ENCODE data around the gene PLXDC2.

DNA sequence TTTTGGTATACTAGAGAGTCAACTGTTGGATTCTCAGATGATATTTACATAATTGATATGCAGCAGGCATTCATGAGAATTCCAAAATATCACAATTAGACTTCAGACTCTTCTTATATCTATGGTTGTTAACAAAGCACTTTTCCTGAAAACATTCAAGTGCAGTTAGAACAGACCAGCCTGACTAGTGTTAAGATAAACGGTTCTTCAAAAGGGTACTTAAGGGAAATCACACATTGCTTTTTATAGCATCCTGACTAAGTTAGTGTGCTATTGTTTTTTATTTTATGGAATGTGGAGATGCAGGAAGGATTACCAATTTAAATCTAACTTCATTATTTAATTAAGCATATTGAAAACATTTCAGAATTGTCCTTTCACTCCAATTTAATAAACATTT lies 405.1 kb downstream of the PLXDC2 start:
- TF ChIP-seq, protein P1, sequence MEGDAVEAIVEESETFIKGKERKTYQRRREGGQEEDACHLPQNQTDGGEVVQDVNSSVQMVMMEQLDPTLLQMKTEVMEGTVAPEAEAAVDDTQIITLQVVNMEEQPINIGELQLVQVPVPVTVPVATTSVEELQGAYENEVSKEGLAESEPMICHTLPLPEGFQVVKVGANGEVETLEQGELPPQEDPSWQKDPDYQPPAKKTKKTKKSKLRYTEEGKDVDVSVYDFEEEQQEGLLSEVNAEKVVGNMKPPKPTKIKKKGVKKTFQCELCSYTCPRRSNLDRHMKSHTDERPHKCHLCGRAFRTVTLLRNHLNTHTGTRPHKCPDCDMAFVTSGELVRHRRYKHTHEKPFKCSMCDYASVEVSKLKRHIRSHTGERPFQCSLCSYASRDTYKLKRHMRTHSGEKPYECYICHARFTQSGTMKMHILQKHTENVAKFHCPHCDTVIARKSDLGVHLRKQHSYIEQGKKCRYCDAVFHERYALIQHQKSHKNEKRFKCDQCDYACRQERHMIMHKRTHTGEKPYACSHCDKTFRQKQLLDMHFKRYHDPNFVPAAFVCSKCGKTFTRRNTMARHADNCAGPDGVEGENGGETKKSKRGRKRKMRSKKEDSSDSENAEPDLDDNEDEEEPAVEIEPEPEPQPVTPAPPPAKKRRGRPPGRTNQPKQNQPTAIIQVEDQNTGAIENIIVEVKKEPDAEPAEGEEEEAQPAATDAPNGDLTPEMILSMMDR (IDR thresholded peaks at IDR 0.05) = no peak
- no peak for TF ChIP-seq POLR2AphosphoS5 (IDR thresholded peaks at IDR 0.05)
